Measurements from ENCODE around the gene GATAD2A. TPM values are rescaled to one million over a fixed set of nuclear protein-coding genes. Genes with fewer than 3 reads are reported as not detected.

GATAD2A gene
- total and polyA plus RNA-seq, 7 donors = 18.5 to 65.9 (median 43.4) TPM

DNA sequence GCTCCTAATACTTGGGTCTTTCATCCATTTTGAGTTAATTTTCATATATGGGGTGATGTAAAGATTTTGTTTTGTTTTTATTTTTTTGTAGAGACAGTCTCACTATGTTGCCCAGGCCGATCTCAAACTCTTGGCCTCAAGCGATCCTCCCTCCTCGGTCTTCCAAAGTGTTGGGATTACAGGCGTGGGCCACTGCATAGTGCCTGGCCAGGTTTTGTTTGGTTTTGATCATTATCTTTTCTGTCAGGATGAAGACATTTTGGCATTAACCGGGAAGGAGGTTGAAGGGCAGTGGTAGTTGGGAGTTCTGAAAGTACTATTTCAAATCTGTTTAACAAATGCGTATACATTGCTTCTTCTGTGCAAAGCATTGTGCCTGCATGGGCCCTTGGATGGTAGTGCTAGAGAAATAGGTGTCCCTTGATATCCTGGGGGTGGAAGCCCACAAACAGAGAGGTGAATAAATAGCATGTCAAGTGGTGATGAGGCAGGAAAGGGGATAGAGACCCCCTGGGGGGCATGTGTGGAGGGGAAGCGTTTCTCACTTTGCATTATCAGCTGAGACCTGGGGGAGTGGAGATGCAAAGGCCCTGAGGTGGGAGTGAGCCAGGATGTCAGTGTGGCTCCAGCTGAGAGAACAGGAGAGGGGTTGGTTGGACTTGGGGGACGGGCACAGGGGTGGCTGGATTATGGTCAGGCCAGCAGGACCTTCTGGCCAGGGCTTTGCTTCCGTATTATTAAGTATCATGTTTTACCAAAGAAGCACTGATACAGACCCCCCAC lies 41.4 kb downstream of the GATAD2A start:
- intact Hi-C loops (cut with DNase I) = no loop called here
- Histone ChIP-seq H3K4me3 (no peak overlapping the region), H3K36me3 (ENCODE audit: insufficient read depth in 1 of 2, low read depth in 1 of 2) (no peaks in the 10 kb centered on the region), H3K27ac (no peak overlapping the region), H3K9me3 (no peaks in the 10 kb centered on the region), H3K27me3 (ENCODE audit: insufficient read depth in 3 of 3, low read length in 2 of 3) (no peaks in the 10 kb centered on the region), H3K4me1 (peaks cover 31% of the 10 kb centered on the region)
- WGBS, 3 donors = 89 to 92% (median 89%) methylated on average over 9 of the region's 9 CpGs
- DNase-seq (no peak), ATAC-seq (no peak)
- TF ChIP-seq, protein P1, sequence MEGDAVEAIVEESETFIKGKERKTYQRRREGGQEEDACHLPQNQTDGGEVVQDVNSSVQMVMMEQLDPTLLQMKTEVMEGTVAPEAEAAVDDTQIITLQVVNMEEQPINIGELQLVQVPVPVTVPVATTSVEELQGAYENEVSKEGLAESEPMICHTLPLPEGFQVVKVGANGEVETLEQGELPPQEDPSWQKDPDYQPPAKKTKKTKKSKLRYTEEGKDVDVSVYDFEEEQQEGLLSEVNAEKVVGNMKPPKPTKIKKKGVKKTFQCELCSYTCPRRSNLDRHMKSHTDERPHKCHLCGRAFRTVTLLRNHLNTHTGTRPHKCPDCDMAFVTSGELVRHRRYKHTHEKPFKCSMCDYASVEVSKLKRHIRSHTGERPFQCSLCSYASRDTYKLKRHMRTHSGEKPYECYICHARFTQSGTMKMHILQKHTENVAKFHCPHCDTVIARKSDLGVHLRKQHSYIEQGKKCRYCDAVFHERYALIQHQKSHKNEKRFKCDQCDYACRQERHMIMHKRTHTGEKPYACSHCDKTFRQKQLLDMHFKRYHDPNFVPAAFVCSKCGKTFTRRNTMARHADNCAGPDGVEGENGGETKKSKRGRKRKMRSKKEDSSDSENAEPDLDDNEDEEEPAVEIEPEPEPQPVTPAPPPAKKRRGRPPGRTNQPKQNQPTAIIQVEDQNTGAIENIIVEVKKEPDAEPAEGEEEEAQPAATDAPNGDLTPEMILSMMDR (IDR thresholded peaks at IDR 0.05) = no peak

DNA sequence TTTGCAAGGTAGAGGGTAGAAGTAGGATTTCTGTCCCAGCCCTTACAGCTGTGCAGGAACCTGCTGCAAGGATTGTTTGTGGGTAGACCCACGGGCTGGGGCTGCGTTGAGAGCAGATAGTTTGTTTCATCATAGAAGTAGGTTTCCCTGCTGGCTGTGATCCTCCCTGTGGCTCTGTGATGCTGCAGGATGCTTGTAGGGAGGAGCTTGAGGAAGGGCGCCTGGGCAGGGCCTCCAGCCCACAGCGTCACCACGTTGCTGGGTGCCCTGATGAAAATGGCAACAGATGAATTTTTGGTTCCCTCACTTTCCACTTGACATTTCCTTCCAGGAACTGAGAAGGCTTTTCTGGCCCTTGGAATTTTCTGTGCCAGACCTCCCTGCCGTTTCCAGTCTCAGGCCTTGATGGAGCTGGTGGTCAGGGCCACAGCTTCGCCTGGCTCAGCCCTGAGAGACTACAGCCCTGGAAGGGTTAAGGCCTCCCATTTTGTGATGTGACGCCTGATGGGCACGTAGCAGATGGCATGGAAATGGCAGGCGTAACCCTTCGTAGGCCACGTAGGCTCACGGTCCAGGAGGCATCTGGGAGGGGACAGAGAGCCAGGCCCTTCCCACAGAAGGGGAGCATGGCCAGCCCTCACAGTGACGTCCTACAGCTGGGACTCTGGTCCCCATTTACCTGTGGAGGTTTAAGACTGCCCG lies 42.2 kb downstream of the GATAD2A start:
- H3K27ac ChIP-seq = peak overlapping the region; percentile 53
- intact Hi-C loops (cut with DNase I) = no loop called here
- peak; percentile 32 to 42 (median 37) for ATAC-seq
- H3K27me3 ChIP-seq (ENCODE audit: insufficient read depth in 3 of 3, low read length in 2 of 3) = no peaks in the 10 kb centered on the region
- H3K4me3 ChIP-seq = peak overlapping the region; percentile 11
- H3K4me1 ChIP-seq = peaks cover 39% of the 10 kb centered on the region
- WGBS, 3 donors = 46 to 63% (median 47%) methylated on average over 15 of the region's 15 CpGs
- H3K36me3 ChIP-seq (ENCODE audit: insufficient read depth in 1 of 2, low read depth in 1 of 2) = no peaks in the 10 kb centered on the region
- H3K9me3 ChIP-seq = no peaks in the 10 kb centered on the region
- TF ChIP-seq, protein P1 (IDR thresholded peaks at IDR 0.05) = no peak
- DNase-seq = no peak

DNA sequence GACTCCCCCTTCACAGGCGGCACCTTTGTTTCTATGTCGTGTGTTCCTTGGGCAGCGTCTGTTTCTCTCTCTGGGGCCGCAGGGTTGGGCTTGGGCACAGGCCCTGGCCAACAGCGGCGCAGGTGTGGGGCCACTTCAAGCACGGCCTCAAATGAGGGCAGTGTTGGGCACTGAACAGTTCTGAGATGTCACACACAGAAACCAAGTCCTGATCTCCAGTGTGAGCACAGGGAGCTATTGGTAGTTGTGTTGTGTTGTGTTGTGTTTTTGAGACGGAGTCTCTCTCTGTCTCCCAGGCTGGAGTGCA lies 42.7 kb downstream of the GATAD2A start:
- peak overlapping the region; percentile 53 for H3K27ac ChIP-seq
- 35 to 61% (median 39%) methylated on average over 8 of the region's 8 CpGs for WGBS, 3 donors
- peak; percentile 72 to 93 (median 87) for ATAC-seq
- DNase-seq = no peak
- peak overlapping the region; percentile 11 for H3K4me3 ChIP-seq
- peaks cover 41% of the 10 kb centered on the region for H3K4me1 ChIP-seq
- H3K9me3 ChIP-seq = no peaks in the 10 kb centered on the region
- intact Hi-C loops (cut with DNase I) = no loop called here
- H3K36me3 ChIP-seq (ENCODE audit: insufficient read depth in 1 of 2, low read depth in 1 of 2) = no peaks in the 10 kb centered on the region
- TF ChIP-seq, protein P1 (IDR thresholded peaks at IDR 0.05) = no peak
- H3K27me3 ChIP-seq (ENCODE audit: insufficient read depth in 3 of 3, low read length in 2 of 3) = no peaks in the 10 kb centered on the region

DNA sequence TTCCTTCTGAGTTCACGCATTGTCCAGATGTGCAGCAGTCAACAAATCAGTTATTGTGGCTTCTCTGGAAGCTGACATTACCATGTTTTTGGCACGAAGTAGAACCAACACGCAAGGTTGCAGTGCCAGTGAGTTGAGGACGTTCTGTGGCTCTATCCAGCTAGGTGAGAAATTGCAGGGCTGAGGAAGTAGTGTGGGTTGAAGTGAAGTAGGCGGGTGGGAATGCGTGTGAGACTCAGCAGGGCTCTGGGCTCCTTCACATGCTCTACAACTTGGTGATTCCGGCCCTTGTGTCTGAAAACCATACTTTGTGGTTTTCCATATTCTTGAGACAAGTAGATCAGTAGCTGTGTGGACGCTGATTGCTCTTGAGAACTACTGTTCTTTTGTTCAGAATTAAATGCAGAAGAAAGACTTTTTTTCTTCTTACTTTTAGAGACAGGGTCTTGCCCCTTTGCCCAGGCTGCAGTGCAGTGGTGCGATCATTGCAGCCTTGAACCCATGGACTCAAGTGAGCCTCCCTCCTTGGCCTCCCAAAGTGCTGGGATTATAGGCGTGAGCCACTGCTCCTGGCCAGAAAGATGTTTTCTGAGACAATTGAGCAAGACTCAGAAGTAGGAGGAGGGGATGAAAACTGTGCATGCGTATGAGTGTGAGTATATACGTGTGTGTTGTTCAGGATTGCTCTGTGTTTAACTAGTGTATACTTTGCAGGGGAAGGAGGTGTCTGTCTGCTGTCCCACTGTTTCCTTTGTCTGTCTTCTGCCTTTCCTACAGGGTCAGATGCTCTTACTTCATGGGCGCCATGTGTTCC lies 46.2 kb downstream of the GATAD2A start:
- no peak for DNase-seq
- H3K4me3 ChIP-seq = no peak overlapping the region
- no peaks in the 10 kb centered on the region for H3K36me3 ChIP-seq (ENCODE audit: insufficient read depth in 1 of 2, low read depth in 1 of 2)
- 68 to 74% (median 69%) methylated on average over 13 of the region's 13 CpGs for WGBS, 3 donors
- no peaks in the 10 kb centered on the region for H3K9me3 ChIP-seq
- intact Hi-C loops (cut with DNase I) = no loop called here
- TF ChIP-seq, protein P1 (IDR thresholded peaks at IDR 0.05) = no peak
- H3K27ac ChIP-seq = no peak overlapping the region
- no peaks in the 10 kb centered on the region for H3K27me3 ChIP-seq (ENCODE audit: insufficient read depth in 3 of 3, low read length in 2 of 3)
- peaks cover 47% of the 10 kb centered on the region for H3K4me1 ChIP-seq
- no peak for ATAC-seq

Measured in psoas muscle (tissue), 8 donors.